GM21515 (cell line): ENCODE data around the gene MATR3.
"Not testable (repeated sequence)": the region's sequence is repeated elsewhere in the genome, so short reads cannot be mapped to it uniquely, and the experiment has no call there.

ENCODE experiments used
- ATAC-seq: cut with Tn5 transposase; IDR thresholded peaks from one replicate; pipeline ENCODE4 v1.9.1; 2021; ENCODE audit not compliant: unreplicated experiment

The MATR3 gene

GRCh38 chr5:139296198-139296597, 2.7 kb downstream of the MATR3 start:
- ATAC-seq, result no peak

- no peak for ATAC-seq
Observed at GRCh38 chr5:139296862-139297326, 3.4 kb downstream of the MATR3 start.

GRCh38 chr5:139297439-139298133, 4.0 kb downstream of the MATR3 start:
- no peak for ATAC-seq

GRCh38 chr5:139298242-139298641, 4.7 kb downstream of the MATR3 start:
- ATAC-seq, result no peak

- ATAC-seq, result no peak
Observed at GRCh38 chr5:139299486-139299885, 5.9 kb downstream of the MATR3 start.

GRCh38 chr5:139301808-139302499, 8.4 kb downstream of the MATR3 start:
- no peak for ATAC-seq

- ATAC-seq, result no peak
Observed at GRCh38 chr5:139304391-139305324, 11.1 kb downstream of the MATR3 start.

- no peak for ATAC-seq
Observed at GRCh38 chr5:139306197-139306596, 12.7 kb downstream of the MATR3 start.

GRCh38 chr5:139306628-139307379, 13.3 kb downstream of the MATR3 start:
- ATAC-seq, result no peak

GRCh38 chr5:139308797-139309196, 15.3 kb downstream of the MATR3 start:
- no peak for ATAC-seq

GRCh38 chr5:139310715-139311186, 17.2 kb downstream of the MATR3 start:
- ATAC-seq, result not testable (repeated sequence)

GRCh38 chr5:139312075-139312474, 18.5 kb downstream of the MATR3 start:
- ATAC-seq, result no peak

GRCh38 chr5:139314276-139314675, 20.7 kb downstream of the MATR3 start:
- ATAC-seq, result no peak

GRCh38 chr5:139315056-139315615, 21.6 kb downstream of the MATR3 start:
- ATAC-seq, result no peak

GRCh38 chr5:139335811-139336210, 42.3 kb downstream of the MATR3 start:
- ATAC-seq, result no peak

GRCh38 chr5:139340051-139340450, 46.5 kb downstream of the MATR3 start:
- no peak for ATAC-seq

GRCh38 chr5:139341187-139341688, 47.7 kb downstream of the MATR3 start:
- no peak for ATAC-seq

- ATAC-seq, result peak; percentile 92
Observed at GRCh38 chr5:139341689-139342422, 48.3 kb downstream of the MATR3 start, which contains the start of gene PAIP2. TSS of gene PAIP2 (plus strand) at chr5:139341854. CDS start at chr5:139363785, 21,931 bp downstream.

- peak; percentile 50 for ATAC-seq
Observed at GRCh38 chr5:139342423-139342723, 48.8 kb downstream of the MATR3 start.
